T-helper 22 cell (primary cell): ENCODE results near the gene IL27RA.

Source experiments
- DNase-seq: peaks from one replicate; pipeline ENCODE4 v3.0.0-alpha.2; 2020; ENCODE audit warnings: low read depth

IL27RA gene

GRCh38 chr19:14059093-14059480 lies 27.5 kb downstream of the IL27RA start:
- DNase-seq: no peak

GRCh38 chr19:14059652-14060155 lies 28.1 kb downstream of the IL27RA start:
- DNase-seq: no peak

GRCh38 chr19:14061081-14061749 lies 29.7 kb downstream of the IL27RA start:
- no peak for DNase-seq

- no peak for DNase-seq
Observed at GRCh38 chr19:14061751-14062557, 30.4 kb downstream of the IL27RA start, which contains the start of gene PALM3. Gene PALM3 (minus strand): TSS chr19:14062076. CDS start chr19:14061980, 96 bp downstream.

- DNase-seq: no peak
Observed at GRCh38 chr19:14062558-14062855, 30.9 kb downstream of the IL27RA start.

- DNase-seq: no peak
Observed at GRCh38 chr19:14063105-14063504, 31.5 kb downstream of the IL27RA start.

GRCh38 chr19:14066134-14066533 lies 34.6 kb downstream of the IL27RA start:
- DNase-seq: no peak

- DNase-seq: no peak
Observed at GRCh38 chr19:14070268-14071050, 38.9 kb downstream of the IL27RA start.

- DNase-seq: peak; percentile 11
Observed at GRCh38 chr19:14072535-14073260, 41.1 kb downstream of the IL27RA start, which contains the start of gene MISP3. Gene MISP3 (plus strand): TSS chr19:14072786. CDS start chr19:14073310, 524 bp downstream.

GRCh38 chr19:14073261-14073924 lies 41.8 kb downstream of the IL27RA start:
- DNase-seq: peak; percentile 55

- DNase-seq: no peak
Observed at GRCh38 chr19:14073925-14074838, 42.6 kb downstream of the IL27RA start.

GRCh38 chr19:14078411-14078810 lies 46.8 kb downstream of the IL27RA start:
- DNase-seq: no peak

GRCh38 chr19:14080887-14081796 lies 49.6 kb downstream of the IL27RA start:
- peak; percentile 97 for DNase-seq

- DNase-seq: peak; percentile 28
Observed at GRCh38 chr19:14081797-14082674, 50.5 kb downstream of the IL27RA start.

- DNase-seq: no peak
Observed at GRCh38 chr19:14082675-14082960, 51.1 kb downstream of the IL27RA start.

GRCh38 chr19:14085309-14085995 lies 53.9 kb downstream of the IL27RA start, which contains the start of gene C19orf67:
Gene C19orf67 (minus strand): TSS chr19:14085783. CDS start chr19:14085627, 156 bp downstream.
- DNase-seq: no peak

- DNase-seq: no peak
Observed at GRCh38 chr19:14086098-14086497, 54.5 kb downstream of the IL27RA start.
